GM12878 (cell line): ENCODE results near the gene TRIM46. TPM values are rescaled to one million over a fixed set of nuclear protein-coding genes. Genes with fewer than 3 reads are reported as not detected.

Experiments used
- ATAC-seq: fragments of 200-7000 bp; cut with Tn5 transposase; 3 replicates; pipeline ENCODE4 v1.9.1; 2020; ENCODE audit warnings: mild to moderate bottlenecking, moderate library complexity
- BruUV-seq: library from RNA; stranded (reverse); fragments of 400-500 nt; replicated peaks from 2 replicates; lab custom pipeline; 2021; lab: Mats Ljungman, UMichigan
- CTCF ChIA-PET: fragments of 300-600 bp; sonication (Branson Sonifier 250); formaldehyde crosslinking; extraction: SDS; loops from one replicate; lab custom pipeline; 2021; ENCODE audit warnings: inconsistent platforms; lab: Yijun Ruan, JAX
- POLR2A ChIA-PET: fragments of 350-600 bp; formaldehyde crosslinking; extraction: SDS; loops from one replicate; lab custom pipeline; 2021; ENCODE audit warnings: inconsistent platforms; lab: Charles Lee
- RAD21 ChIA-PET: fragments of 300-600 bp; sonication (Branson Sonifier 250); formaldehyde crosslinking; loops from one replicate; lab custom pipeline; 2023; ENCODE audit warnings: antibody characterized with exemption; ENCODE audit not compliant: unreplicated experiment; lab: Charles Lee
- SMC1A ChIA-PET: fragments of 300-600 bp; sonication (Branson Sonifier 250); formaldehyde crosslinking; loops from one replicate; lab custom pipeline; 2023; ENCODE audit not compliant: unreplicated experiment, uncharacterized antibody; lab: Charles Lee
- DNase-seq: peaks from one replicate; pipeline ENCODE4 v3.0.0-alpha.2; 2011; ENCODE audit warnings: low read depth, low spot score
- FAIRE-seq: peaks from 3 replicates; lab custom pipeline; 2011; peaks lifted over from hg19 to GRCh38; lab: Jason Lieb, UNC
- H2AFZ ChIP-seq: 2 replicates; pipeline ENCODE4 v1.6.0; 2011; ENCODE audit warnings: low read depth, low read length, control low read depth; ENCODE audit not compliant: control insufficient read depth
- H3K27ac ChIP-seq: 2 replicates; pipeline ENCODE4 v1.5.1; 2011; ENCODE audit warnings: control low read depth; ENCODE audit not compliant: control insufficient read depth, insufficient read depth
- H3K27me3 ChIP-seq, 2 experiments: replicated peaks in 1 of 2; 2 replicates each; pipeline versions ENCODE4 v1.6.0 to v1.6.1; 2011; ENCODE audit warnings: low read length in 1 of 2; ENCODE audit not compliant: control insufficient read depth in 2 of 2, insufficient read depth in 2 of 2
- H3K36me3 ChIP-seq, 2 experiments: 2 replicates each; pipeline ENCODE4 v1.5.1; 2011; ENCODE audit warnings: low read length in 1 of 2; ENCODE audit not compliant: control insufficient read depth in 2 of 2, insufficient read depth in 2 of 2
- H3K4me1 ChIP-seq: 2 replicates; pipeline ENCODE4 v1.6.1; 2011; ENCODE audit warnings: mild to moderate bottlenecking, low read length, moderate library complexity, mixed read lengths; ENCODE audit not compliant: control insufficient read depth, insufficient read depth
- H3K4me2 ChIP-seq: 2 replicates; pipeline ENCODE4 v1.6.0; 2011; ENCODE audit warnings: control low read depth; ENCODE audit not compliant: control insufficient read depth, insufficient read depth
- H3K4me3 ChIP-seq: fragments of 200-600 bp; sonication (generic); 2 replicates; pipeline ENCODE4 v1.5.1; 2016
- H3K79me2 ChIP-seq: 2 replicates; pipeline ENCODE4 v1.6.0; 2011; ENCODE audit warnings: low read length; ENCODE audit not compliant: control insufficient read depth, insufficient read depth
- H3K9ac ChIP-seq: 2 replicates; pipeline ENCODE4 v1.8.0; 2011; ENCODE audit warnings: low read length, control low read depth, mixed read lengths; ENCODE audit not compliant: control insufficient read depth, insufficient read depth
- H3K9me3 ChIP-seq: replicated peaks from 3 replicates; pipeline ENCODE4 v1.5.1; 2011; ENCODE audit warnings: mild to moderate bottlenecking, low read length; ENCODE audit not compliant: control insufficient read depth, insufficient read depth
- H4K20me1 ChIP-seq: 2 replicates; pipeline ENCODE4 v1.6.0; 2011; ENCODE audit not compliant: control insufficient read depth, insufficient read depth
- ATF3 ChIP-seq: IDR thresholded peaks from 2 replicates; pipeline ENCODE4 v1.6.1; 2011; ENCODE audit warnings: low read depth, mild to moderate bottlenecking, low read length, moderate library complexity, borderline replicate concordance; ENCODE audit errors: extremely low read depth
- CBFB ChIP-seq: IDR thresholded peaks from 2 replicates; pipeline ENCODE4 v1.6.1; 2016; ENCODE audit warnings: antibody characterized with exemption, low read depth
- EED ChIP-seq: sonication (generic); IDR thresholded peaks from 2 replicates; pipeline ENCODE4 v1.6.1; 2016; ENCODE audit warnings: antibody characterized with exemption, low read depth
- IRF3 ChIP-seq: fragments of 450-650 bp; IDR thresholded peaks from 2 replicates; pipeline ENCODE4 v1.6.1; 2014; ENCODE audit warnings: mild to moderate bottlenecking
- IRF5 ChIP-seq: fragments of 450-650 bp; IDR thresholded peaks from 2 replicates; pipeline ENCODE4 v1.6.1; 2017; ENCODE audit warnings: borderline replicate concordance
- MAX ChIP-seq: IDR thresholded peaks from 2 replicates; pipeline ENCODE4 v1.6.1; 2012; ENCODE audit warnings: low read depth, low read length, improper control_type of control experiment
- NFIC ChIP-seq: IDR thresholded peaks from 2 replicates; pipeline ENCODE4 v1.6.1; 2012; ENCODE audit warnings: low read depth, mild to moderate bottlenecking, inconsistent platforms, low read length, moderate library complexity
- NKRF ChIP-seq: fragments of 450-650 bp; conservative IDR thresholded peaks from 2 replicates; pipeline ENCODE4 v1.6.1; 2017; ENCODE audit warnings: mild to moderate bottlenecking, moderate library complexity
- RAD21 ChIP-seq: IDR thresholded peaks from 2 replicates; pipeline ENCODE4 v1.6.1; 2011; ENCODE audit warnings: mild to moderate bottlenecking, low read depth, low read length, moderate library complexity; ENCODE audit not compliant: insufficient read depth
- RAD51 ChIP-seq: fragments of 450-650 bp; IDR thresholded peaks from 2 replicates; pipeline ENCODE4 v1.6.1; 2016; ENCODE audit warnings: moderate library complexity, mild to moderate bottlenecking, inconsistent platforms
- RB1 ChIP-seq: fragments of 450-650 bp; formaldehyde crosslinking; IDR thresholded peaks from 2 replicates; pipeline ENCODE4 v1.6.1; 2017; ENCODE audit warnings: mild to moderate bottlenecking, borderline replicate concordance
- RELB ChIP-seq: fragments of 450-650 bp; IDR thresholded peaks from 2 replicates; pipeline ENCODE4 v1.6.1; 2017; ENCODE audit warnings: low read depth, mild to moderate bottlenecking, moderate library complexity
- RFX5 ChIP-seq: IDR thresholded peaks from 2 replicates; pipeline ENCODE4 v1.6.1; 2011; ENCODE audit warnings: low read depth, low read length, improper control_type of control experiment
- SMAD5 ChIP-seq: IDR thresholded peaks from 2 replicates; pipeline ENCODE4 v1.6.1; 2016; ENCODE audit warnings: antibody characterized with exemption, low read depth
- SMARCA5 ChIP-seq: fragments of 450-650 bp; IDR thresholded peaks from 2 replicates; pipeline ENCODE4 v1.6.1; 2017; ENCODE audit warnings: mild to moderate bottlenecking
- SREBF2 ChIP-seq: IDR thresholded peaks from 2 replicates; pipeline ENCODE4 v1.6.1; 2012; ENCODE audit warnings: mild to moderate bottlenecking, low read length
- STAT3 ChIP-seq: IDR thresholded peaks from 2 replicates; pipeline ENCODE4 v1.6.1; 2011; ENCODE audit warnings: low read depth, low read length, improper control_type of control experiment
- SUPT20H ChIP-seq: IDR thresholded peaks from 2 replicates; pipeline ENCODE4 v1.6.1; 2011; ENCODE audit warnings: low read depth, mild to moderate bottlenecking, low read length, moderate library complexity, borderline replicate concordance; ENCODE audit not compliant: control insufficient read depth
- TAF1 ChIP-seq: IDR thresholded peaks from 2 replicates; pipeline ENCODE4 v1.6.1; 2011; ENCODE audit warnings: mild to moderate bottlenecking, low read depth, low read length, borderline replicate concordance
- WGBS: methylation state at CpG from one replicate; pipeline ENCODE4 v1.1.6; 2016; ENCODE audit warnings: low lambda C conversion rate; ENCODE audit not compliant: insufficient replicate concordance, insufficient coverage; ENCODE audit errors: missing lambda C conversion rate; 5-methylcytosine and 5-hydroxymethylcytosine counted together
- in situ Hi-C: fragments of 300-500 bp; cut with MboI; formaldehyde crosslinking; loops from 9 replicates; pipeline ENCODE4 v1.14.3; 2018; ENCODE audit warnings: mixed read lengths
- intact Hi-C: fragments of 100-400 bp; cut with micrococcal nuclease; formaldehyde crosslinking; loops from one replicate; pipeline ENCODE4 v1.14.2; 2022; ENCODE audit not compliant: unreplicated experiment
- polyA plus RNA-seq, 11 experiments: library from polyadenylated mRNA; depleted of rRNA in 4 of 11; unstranded in 6 of 11; stranded (reverse) in 5 of 11; fragments of >200 nt; fragmentation: Nextera tagmentation in 4 of 11; fragmentation: Illumina TruSeq in 1 of 11; extraction: Ambion mirVana in 4 of 11; extraction: Trizol in 1 of 11; gene quantifications; 1 replicate in 1 of 11; 2 replicates in 10 of 11; pipeline versions ENCODE4 v1.2.1 to v1.2.3, GENCODE V29; 2011 to 2016; ENCODE audit warnings: inconsistent platforms in 2 of 11, missing spikeins in 2 of 11, low read depth in 1 of 11
- total RNA-seq, 4 experiments: library from RNA; depleted of rRNA in 3 of 4; stranded (reverse); fragments of >200 nt in 3 of 4; fragmentation: Illumina TruSeq in 1 of 4; extraction: Trizol in 1 of 4; gene quantifications; 2 replicates each; pipeline versions ENCODE4 v1.2.1 to v1.2.3, GENCODE V29; 2013 to 2021

TRIM46 gene
- total and polyA plus RNA-seq, 10 of the 15 experiments (the other 5 are each of a cell fraction or from before 2014, with no cell fraction given), result 0.08 to 3.1 (median 0.97) TPM

GRCh38 chr1:155182052-155182550, 8.5 kb downstream of the TRIM46 start:
- Histone ChIP-seq H4K20me1 (no peaks in the 10 kb centered on the region), H3K4me3 (no peak overlapping the region), H3K36me3 (no peaks in the 10 kb centered on the region), H3K27me3 (no peaks in the 10 kb centered on the region), H3K79me2 (no peaks in the 10 kb centered on the region), H3K9ac (no peak overlapping the region), H3K4me2 (no peak overlapping the region), H3K4me1 (peaks cover 26% of the 10 kb centered on the region), H3K27ac (no peak overlapping the region), H2AFZ (no peak overlapping the region), H3K9me3 (no peaks in the 10 kb centered on the region)
- no peak for DNase-seq
- ATAC-seq, result no peak
- FAIRE-seq, result no peak
- in situ Hi-C loops, result no loop called here
- ChIA-PET SMC1A (no interaction called here), RAD21 (interaction anchor here (1.6 kb wide), 1 partner anchor 11 kb away, joined by 4 read pairs; no protein-coding TSS in a partner anchor), CTCF (interaction anchor here (0.7 to 1.6 kb wide), 2 partner anchors 10 to 11 kb away, joined by 3 to 6 read pairs; partner anchors contain the start of gene KRTCAP2), POLR2A (no interaction called here)
- TF ChIP-seq TAF1 (no peak), IRF3 (no peak), SMARCA5 (no peak), RFX5 (no peak), RB1 (no peak), CBFB (no peak), EED (no peak), NKRF (no peak), RELB (no peak), IRF5 (no peak), ATF3 (no peak), RAD21 (no peak), NFIC (no peak), SUPT20H (no peak), RAD51 (no peak), STAT3 (no peak), MAX (no peak), SMAD5 (no peak), SREBF2 (no peak)
- 79% methylated on average over 7 of the region's 7 CpGs for WGBS
- no TSS peak for BruUV-seq
- intact Hi-C loops, result no loop called here
